H54 (cell line): ENCODE results near the gene LDLRAD3.
A peak's percentile ranks its signal among the peaks of the same experiment; 100 is the strongest.
"Not testable (repeated sequence)": the region's sequence is repeated elsewhere in the genome, so short reads cannot be mapped to it uniquely, and the experiment has no call there.

Experiments
- DNase-seq: peaks from one replicate; pipeline ENCODE4 v3.0.0; 2011; ENCODE audit warnings: low spot score, mixed read lengths; ENCODE audit not compliant: insufficient read length
- FAIRE-seq: peaks from 3 replicates; lab custom pipeline; 2011; peaks lifted over from hg19 to GRCh38; lab: Jason Lieb, UNC
- POLR2A ChIP-seq: IDR thresholded peaks from 2 replicates; pipeline ENCODE4 v1.6.1; 2011; ENCODE audit warnings: low read depth, mild to moderate bottlenecking, low read length

LDLRAD3 gene

DNA sequence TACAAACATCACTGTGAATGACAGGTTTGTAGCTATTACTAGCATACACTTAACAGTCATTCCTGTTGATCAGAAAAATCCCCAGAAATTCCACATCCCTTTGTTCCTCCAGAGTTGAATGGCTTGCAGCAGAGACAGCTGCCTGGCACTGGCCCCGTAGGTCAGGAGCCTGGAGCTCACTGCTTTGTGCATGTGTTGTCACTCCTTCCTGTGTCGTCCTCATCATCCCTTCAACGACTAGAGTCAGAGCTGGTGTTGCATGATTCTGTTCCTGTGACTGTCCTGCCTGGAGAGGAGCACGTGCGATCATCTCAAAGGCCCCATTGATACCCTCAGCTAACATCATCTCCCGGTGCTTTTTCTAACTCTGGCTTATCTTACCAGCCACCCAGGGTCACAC lies 58.3 kb downstream of the LDLRAD3 start:
- TF ChIP-seq POLR2A = no peak
- DNase-seq (no peak), FAIRE-seq (no peak)

DNA sequence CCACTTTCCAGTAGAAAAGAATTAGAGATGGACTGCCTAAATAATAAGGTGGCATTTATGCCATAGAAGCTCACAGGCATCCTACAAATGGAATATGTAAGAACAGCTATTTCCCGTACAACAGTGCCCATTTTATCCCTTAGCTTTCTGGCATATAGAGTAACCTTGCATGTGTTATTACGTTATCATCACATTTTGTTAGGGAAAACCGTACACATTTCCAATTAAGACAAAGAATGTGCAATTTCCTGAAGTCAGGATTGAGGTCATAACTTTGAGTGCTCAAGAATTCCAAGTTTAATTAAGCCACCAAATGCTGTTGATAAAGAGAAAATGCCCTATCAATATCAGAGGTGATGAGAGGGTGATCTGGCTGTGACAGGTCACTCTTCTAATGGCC lies 58.9 kb downstream of the LDLRAD3 start:
- no peak for FAIRE-seq
- DNase-seq = no peak
- no peak for TF ChIP-seq POLR2A

DNA sequence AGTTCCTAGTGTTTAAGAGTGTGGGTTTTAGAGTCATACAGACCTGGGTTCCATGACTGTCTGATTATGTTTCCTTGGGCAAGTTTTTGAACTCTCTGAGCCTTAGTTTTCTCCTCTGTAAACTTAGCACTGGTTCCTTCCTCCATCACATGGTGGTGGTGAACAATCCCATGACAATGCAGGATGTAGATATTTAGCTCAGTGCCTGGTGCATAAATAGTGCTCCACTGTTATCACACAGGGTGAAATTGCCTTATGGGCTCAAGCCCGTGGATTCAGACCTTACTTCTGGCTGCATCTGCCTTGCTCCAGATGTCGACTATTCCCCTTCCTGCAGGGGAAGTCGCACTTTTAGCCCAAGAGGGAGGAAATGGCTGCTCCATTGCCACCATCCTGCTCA lies 62.7 kb downstream of the LDLRAD3 start:
- no peak for FAIRE-seq
- no peak for TF ChIP-seq POLR2A
- DNase-seq = no peak

DNA sequence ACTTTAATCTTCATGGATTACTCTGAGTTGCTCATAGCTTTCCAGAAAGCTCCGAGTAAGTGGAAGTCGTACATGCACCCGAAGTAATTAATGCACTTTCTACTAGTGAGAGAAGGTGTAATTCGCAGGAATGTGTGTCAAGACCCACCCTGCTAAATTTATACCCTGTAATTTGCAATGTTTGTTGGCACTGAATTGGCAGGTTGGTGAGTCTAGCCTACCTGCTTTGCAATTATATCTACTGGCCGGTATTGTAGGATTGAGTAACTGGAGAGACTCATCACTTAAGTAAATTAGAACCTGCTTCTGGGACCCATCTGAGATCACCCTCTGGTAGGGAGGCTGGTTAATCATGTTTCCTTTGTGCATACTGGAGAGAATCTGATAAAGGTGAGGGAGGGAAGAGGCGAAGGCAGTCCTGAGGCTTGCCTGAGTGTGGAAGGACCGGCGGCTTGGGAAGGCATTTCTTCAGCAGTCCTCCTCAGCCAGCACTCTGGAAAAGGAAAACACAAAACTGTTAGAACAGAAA lies 63.3 kb downstream of the LDLRAD3 start:
- FAIRE-seq (no peak), DNase-seq (no peak)
- no peak for TF ChIP-seq POLR2A

DNA sequence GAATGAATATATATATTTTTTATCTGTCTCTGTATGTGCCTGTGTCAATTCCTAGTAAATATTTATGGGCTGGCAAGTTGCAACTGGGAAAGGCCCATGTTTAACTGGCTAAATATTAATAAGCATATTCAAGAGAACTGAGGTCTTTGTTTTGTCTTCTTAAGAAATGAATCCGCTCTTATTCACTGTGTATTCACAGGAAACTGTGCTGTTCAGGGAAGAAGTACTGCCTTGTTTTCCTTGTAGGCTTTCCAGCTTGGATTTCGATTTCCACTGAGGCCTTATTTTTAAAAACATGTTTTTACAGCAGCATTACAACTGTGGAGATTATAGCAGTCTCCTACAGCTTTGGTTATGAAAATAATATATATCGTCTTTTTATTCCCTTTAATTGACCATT lies 64.7 kb downstream of the LDLRAD3 start:
- DNase-seq (no peak), FAIRE-seq (no peak)
- TF ChIP-seq POLR2A = no peak

DNA sequence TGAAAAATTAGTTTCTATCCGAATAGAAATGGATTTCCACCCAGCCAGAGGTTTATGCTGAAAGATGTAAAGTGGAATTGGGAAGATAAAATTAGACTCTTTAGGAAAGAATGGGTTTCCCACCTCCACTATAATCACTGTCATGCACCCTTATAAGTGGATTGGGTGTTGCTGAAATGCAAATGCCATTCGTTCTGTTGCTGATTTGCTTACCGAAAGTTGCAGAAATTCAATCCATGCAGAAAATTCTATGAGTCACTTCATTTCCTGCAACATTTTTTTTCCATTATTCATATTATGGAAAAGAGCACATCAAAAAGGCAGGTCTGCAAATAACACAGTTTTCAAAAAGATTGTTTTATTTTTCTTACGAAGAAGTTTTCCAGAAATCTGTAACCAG lies 65.6 kb downstream of the LDLRAD3 start:
- peak; percentile 19 for DNase-seq
- no peak for TF ChIP-seq POLR2A

DNA sequence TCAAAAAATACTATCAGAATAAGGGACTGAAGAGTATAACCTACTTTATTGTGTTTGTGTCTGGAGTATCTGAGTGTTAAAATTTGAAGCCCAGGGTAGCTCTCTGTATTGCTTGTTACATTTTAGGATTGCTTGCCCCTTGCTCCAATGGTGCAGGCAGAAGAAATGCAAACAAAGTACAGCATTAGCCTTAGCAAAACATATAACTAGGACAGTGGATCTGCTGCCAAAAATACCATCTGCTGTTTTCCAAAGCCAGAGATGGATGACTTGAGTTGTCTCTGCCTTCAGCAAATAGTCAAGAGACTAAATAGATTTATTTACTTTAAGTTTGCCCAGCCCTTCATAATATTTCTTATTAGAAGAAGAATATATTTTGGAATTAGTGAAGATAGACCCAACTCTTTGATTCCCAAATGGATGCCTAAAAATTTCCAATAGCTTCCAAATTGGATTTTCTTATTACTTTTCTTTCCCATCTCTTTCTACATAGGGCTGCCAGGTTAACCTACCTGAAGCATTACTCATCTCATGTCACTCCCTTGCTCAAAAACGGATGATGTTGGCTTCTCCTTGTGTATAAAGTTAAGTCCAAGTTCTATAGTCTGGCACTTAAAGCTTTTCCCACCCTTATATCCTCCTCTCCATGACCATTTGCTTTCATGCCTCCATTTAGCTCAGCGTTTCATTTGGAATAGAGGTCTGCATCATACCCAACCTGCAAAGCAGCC lies 66.3 kb downstream of the LDLRAD3 start:
- no peak for FAIRE-seq

More for the DNA sequence above, 65.6 kb downstream of the LDLRAD3 start:
- FAIRE-seq = peak; percentile 15

DNA sequence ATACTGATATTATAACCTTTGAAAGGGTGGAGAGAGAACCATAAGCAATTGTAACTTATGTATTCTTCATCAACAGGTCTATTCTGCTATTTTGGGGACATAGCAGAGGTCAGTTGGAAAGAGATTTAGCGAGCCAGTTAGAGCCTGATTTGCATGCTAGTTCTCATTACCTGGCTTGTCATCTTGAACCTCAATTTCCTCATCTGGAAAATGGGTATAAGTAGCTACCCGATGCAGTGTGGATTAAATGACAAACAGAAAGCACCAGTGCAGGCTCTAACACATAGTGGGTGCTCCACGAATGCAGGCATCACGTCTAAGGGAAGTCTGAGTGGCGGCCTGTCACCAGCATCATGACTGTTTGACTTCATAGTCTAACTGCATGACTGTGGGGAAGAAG lies 67.7 kb downstream of the LDLRAD3 start:
- no peak for FAIRE-seq
- TF ChIP-seq POLR2A = no peak
- DNase-seq = no peak

More for the DNA sequence above, 66.3 kb downstream of the LDLRAD3 start:
- no peak for DNase-seq
- TF ChIP-seq POLR2A = no peak

DNA sequence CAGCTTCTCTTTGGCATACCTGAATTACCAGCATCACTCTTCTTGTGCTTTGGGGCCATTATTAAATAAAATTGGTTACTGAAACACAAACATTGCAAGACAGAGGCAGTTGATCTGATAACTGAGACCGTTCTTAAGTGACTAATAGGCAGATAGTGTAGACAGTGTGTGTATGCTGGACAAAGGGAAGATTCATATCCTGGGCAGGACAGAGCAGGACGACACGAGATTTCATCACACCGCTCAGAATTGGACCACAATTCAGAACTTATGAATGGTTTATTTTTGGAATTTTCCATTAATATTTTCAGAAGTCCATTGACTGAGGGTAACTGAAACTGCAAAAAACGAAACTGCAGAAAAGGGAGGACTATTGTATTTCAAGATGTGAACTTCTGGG lies 68.6 kb downstream of the LDLRAD3 start:
- no peak for DNase-seq
- TF ChIP-seq POLR2A = no peak
- peak; percentile 27 for FAIRE-seq

DNA sequence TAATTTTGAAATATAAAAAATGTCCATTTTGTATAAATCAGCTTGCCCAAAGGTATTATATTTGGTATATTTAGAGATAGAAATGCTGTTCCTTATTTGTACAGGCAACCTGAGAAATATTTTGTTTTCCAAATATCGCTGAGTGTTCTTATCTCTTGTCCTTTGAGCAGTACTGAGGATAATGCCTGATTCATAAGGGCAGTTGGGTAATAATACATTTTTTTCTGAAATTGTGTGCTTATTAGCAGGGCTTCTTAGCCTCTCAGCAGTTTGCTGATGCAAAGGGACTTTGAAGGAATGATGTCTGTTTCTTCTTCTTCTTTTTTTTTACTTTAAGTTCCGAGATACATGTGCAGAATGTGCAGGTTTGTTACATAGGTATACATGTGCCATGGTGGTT lies 69.1 kb downstream of the LDLRAD3 start:
- no peak for FAIRE-seq
- no peak for TF ChIP-seq POLR2A
- no peak for DNase-seq

DNA sequence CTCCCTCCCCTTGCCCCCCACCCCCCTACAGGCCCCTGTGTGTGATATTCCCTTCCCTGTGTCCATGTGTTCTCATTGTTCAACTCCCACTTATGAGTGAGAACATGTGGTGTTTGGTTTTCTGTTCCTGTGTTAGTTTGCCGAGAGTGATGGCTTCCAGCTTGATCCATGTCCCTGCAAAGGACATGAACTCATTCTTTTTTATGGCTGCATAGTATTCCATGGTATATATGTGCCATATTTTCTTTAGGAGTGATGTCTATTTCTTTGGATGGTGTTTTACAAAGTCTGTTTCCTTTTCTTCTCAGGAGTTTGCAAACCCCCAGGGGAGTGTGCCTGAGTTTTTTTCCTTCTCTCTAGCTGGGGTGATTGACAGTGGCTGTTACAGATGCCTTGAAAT lies 69.6 kb downstream of the LDLRAD3 start:
- FAIRE-seq = not testable (repeated sequence)

DNA sequence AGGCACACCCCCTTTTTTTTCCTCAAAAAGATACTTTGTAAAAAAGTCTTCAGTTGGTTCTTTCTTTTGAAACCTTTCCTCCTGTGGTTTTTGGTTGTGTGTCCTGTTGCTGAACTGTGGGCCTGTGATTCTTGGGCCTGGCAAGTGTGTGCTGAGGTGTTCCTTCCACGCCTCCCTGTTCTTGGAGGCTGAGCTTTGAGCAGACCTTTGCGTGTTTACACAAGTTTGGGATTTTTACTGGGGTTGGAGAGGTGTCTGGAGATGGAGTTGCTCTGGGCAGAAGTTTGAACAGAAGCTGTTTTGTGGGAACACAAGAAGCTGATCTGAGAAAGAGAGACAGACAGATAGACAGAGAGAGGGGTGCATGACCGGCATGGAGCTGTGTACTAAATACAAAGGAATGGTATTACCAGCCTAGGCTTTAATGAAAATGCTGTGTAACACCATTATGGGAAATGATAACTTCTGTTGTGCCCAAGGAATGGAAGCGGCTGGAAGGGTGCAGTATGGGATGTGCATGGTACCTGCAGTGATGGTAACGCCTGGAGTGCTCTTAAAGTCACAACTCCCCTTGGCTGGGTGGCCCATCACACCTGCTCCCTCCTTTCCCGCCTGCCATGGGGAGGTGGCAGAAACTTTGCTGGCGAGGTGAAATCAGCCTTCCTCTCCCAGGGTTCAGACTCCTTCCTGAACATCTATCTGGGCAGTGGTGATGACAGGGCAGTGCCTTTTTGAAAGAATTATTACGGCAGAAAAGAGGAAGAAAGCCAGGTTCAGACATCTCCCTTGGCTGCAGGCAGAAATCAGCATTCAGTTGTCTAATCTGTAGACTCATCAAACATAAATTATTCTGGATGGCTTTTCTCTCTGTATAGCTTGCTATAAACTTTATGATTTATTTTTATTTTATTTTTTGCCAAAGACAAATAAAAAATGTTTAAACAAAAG lies 70.4 kb downstream of the LDLRAD3 start:
- FAIRE-seq (no peak), DNase-seq (no peak)
- TF ChIP-seq POLR2A = no peak

More for the DNA sequence above, 69.6 kb downstream of the LDLRAD3 start:
- DNase-seq = not testable (repeated sequence)

DNA sequence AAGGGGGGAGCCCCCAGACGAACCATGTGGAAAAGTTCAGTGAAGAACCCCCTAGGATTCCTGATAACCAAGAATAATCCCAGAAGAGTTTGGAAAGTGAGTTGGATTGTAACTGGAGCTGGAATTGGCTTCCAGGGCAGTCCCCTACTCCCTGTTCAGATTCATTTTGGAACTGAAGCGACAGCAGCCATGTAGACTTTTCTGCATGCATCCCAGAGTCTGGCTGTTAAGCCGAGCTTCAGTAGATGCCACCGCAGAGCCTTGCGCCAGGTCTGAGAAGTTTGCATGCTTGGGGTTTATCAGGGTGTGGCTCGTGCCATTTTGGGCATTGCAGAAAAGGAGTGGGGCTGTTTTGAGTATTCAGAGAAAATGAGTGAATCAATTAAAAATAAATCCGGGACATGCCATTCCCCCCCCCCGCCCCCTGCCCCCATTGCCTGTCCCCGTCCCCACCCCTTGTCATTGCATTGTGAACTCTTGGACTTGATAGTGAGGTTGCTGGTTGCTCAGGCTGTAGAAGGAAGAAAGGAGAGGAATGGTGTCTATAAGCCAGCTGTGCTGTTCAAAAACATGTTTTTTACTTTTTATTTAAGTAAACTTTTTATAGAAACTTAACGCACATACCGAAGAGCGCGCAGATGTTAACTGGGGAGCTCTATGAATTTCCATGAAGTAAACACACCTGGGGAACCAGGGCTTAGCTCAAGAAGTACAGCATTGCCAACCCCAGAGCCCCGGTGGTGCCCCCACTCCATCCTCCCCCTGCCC lies 71.2 kb downstream of the LDLRAD3 start:
- FAIRE-seq (no peak), DNase-seq (no peak)
- no peak for TF ChIP-seq POLR2A

DNA sequence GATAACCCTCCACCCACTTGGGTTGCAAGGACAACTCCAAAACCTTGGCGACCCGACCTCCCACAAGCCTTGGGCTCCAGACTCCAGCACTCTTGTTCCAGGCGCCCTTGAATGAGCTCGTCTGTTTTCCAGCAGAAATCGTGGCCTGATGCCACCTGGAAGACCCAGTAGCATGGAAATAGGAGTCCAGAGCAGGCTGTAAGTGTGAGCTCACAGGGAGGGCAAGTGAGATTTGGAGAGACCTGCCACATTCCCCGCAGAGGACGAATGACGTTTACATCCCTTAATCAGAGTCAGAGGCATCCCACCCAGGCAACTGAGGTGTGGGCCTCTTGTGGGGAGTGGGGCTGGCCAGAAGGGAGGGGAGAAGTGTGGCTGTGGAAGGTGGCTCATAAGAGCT lies 71.9 kb downstream of the LDLRAD3 start:
- FAIRE-seq (no peak), DNase-seq (no peak)
- no peak for TF ChIP-seq POLR2A
